HG03280 (cell line): ENCODE data around the gene NPR3.

Source experiments
- ATAC-seq: cut with Tn5 transposase; IDR thresholded peaks from one replicate; pipeline ENCODE4 v1.9.1; 2021; ENCODE audit warnings: mild to moderate bottlenecking, moderate library complexity; ENCODE audit not compliant: unreplicated experiment

Gene NPR3

GRCh38 chr5:32754284-32754683 lies 43.2 kb downstream of the NPR3 start:
- ATAC-seq, result no peak

- no peak for ATAC-seq
Observed at GRCh38 chr5:32760091-32760509, 49.0 kb downstream of the NPR3 start.

- no peak for ATAC-seq
Observed at GRCh38 chr5:32765266-32765665, 54.1 kb downstream of the NPR3 start.

GRCh38 chr5:32767948-32768467 lies 56.9 kb downstream of the NPR3 start:
- ATAC-seq, result no peak

- no peak for ATAC-seq
Observed at GRCh38 chr5:32769711-32770110, 58.6 kb downstream of the NPR3 start.

GRCh38 chr5:32770444-32770843 lies 59.3 kb downstream of the NPR3 start:
- ATAC-seq, result no peak

GRCh38 chr5:32771037-32771436 lies 59.9 kb downstream of the NPR3 start:
- ATAC-seq, result no peak

GRCh38 chr5:32773944-32774343 lies 62.8 kb downstream of the NPR3 start:
- ATAC-seq, result no peak

- ATAC-seq, result no peak
Observed at GRCh38 chr5:32776200-32776599, 65.1 kb downstream of the NPR3 start.

GRCh38 chr5:32777222-32777621 lies 66.1 kb downstream of the NPR3 start:
- no peak for ATAC-seq

GRCh38 chr5:32777733-32778132 lies 66.6 kb downstream of the NPR3 start:
- ATAC-seq, result no peak

GRCh38 chr5:32778403-32778802 lies 67.3 kb downstream of the NPR3 start:
- no peak for ATAC-seq

GRCh38 chr5:32779754-32780415 lies 68.8 kb downstream of the NPR3 start:
- ATAC-seq, result no peak

- no peak for ATAC-seq
Observed at GRCh38 chr5:32780508-32780919, 69.4 kb downstream of the NPR3 start.

GRCh38 chr5:32783661-32784060 lies 72.5 kb downstream of the NPR3 start:
- ATAC-seq, result no peak

- no peak for ATAC-seq
Observed at GRCh38 chr5:32785611-32786254, 74.6 kb downstream of the NPR3 start.

GRCh38 chr5:32786311-32786710 lies 75.2 kb downstream of the NPR3 start:
- ATAC-seq, result no peak

- no peak for ATAC-seq
Observed at GRCh38 chr5:32790411-32790951, 79.4 kb downstream of the NPR3 start.

GRCh38 chr5:32791536-32792243 lies 80.6 kb downstream of the NPR3 start:
- ATAC-seq, result no peak

GRCh38 chr5:32794086-32794485 lies 83.0 kb downstream of the NPR3 start:
- no peak for ATAC-seq

GRCh38 chr5:32802764-32803163 lies 91.6 kb downstream of the NPR3 start:
- no peak for ATAC-seq

- no peak for ATAC-seq
Observed at GRCh38 chr5:32803656-32804055, 92.5 kb downstream of the NPR3 start.
